Measurements from ENCODE around the gene OGN. TPM values are rescaled to one million over a fixed set of nuclear protein-coding genes. Genes with fewer than 3 reads are reported as not detected.

OGN gene
- 0.36 and 0.88 TPM in 2 replicates for total RNA-seq

- no peak for TF ChIP-seq CTCF (IDR thresholded peaks at IDR 0.05; ENCODE audit: extremely low read depth, low read depth, low read length)
- Histone ChIP-seq H3K79me2 (ENCODE audit: insufficient read depth, low read length) (no peaks in the 10 kb centered on the region), H3K27me3 (ENCODE audit: insufficient read depth, low read length) (no peaks in the 10 kb centered on the region), H3K27ac (ENCODE audit: low read depth, low read length) (no peak within 1 kb of the TSS), H4K20me1 (ENCODE audit: insufficient read depth, low read length) (no peaks in the 10 kb centered on the region), H2AFZ (ENCODE audit: low read length) (peak within 1 kb of the TSS; percentile 40), H3K4me2 (ENCODE audit: insufficient read depth, low read length) (no peak within 1 kb of the TSS), H3K36me3 (ENCODE audit: insufficient read depth, low read length) (no peaks in the 10 kb centered on the region), H3K4me1 (ENCODE audit: insufficient read depth, low read length) (peaks cover 4% of the 10 kb centered on the region), H3K9me3 (ENCODE audit: low read depth, low read length) (no peaks in the 10 kb centered on the region), H3K4me3 (ENCODE audit: insufficient read depth, low read length) (no peak within 1 kb of the TSS)
- DNase-seq (ENCODE audit: insufficient read length, low spot score, missing footprints), result no peak
Observed at GRCh38 chr9:92404042-92404836, at the start of gene OGN. OGN (minus strand) TSS chr9:92404578; CDS start chr9:92403407, 1,171 bp downstream.

GRCh38 chr9:92446536-92446935, 42.2 kb upstream of the OGN start:
- TF ChIP-seq CTCF (IDR thresholded peaks at IDR 0.05; ENCODE audit: extremely low read depth, low read depth, low read length), result no peak
- Histone ChIP-seq H2AFZ (ENCODE audit: low read length) (no peak overlapping the region), H3K9me3 (ENCODE audit: low read depth, low read length) (no peaks in the 10 kb centered on the region), H3K36me3 (ENCODE audit: insufficient read depth, low read length) (no peaks in the 10 kb centered on the region), H3K27me3 (ENCODE audit: insufficient read depth, low read length) (no peaks in the 10 kb centered on the region), H4K20me1 (ENCODE audit: insufficient read depth, low read length) (no peaks in the 10 kb centered on the region), H3K4me2 (ENCODE audit: insufficient read depth, low read length) (no peak overlapping the region), H3K4me3 (ENCODE audit: insufficient read depth, low read length) (no peak overlapping the region), H3K79me2 (ENCODE audit: insufficient read depth, low read length) (no peaks in the 10 kb centered on the region), H3K4me1 (ENCODE audit: insufficient read depth, low read length) (peaks cover 6% of the 10 kb centered on the region), H3K27ac (ENCODE audit: low read depth, low read length) (no peak overlapping the region)
- peak; percentile 41 for DNase-seq (ENCODE audit: insufficient read length, low spot score, missing footprints)

- Histone ChIP-seq H2AFZ (ENCODE audit: low read length) (no peak overlapping the region), H3K36me3 (ENCODE audit: insufficient read depth, low read length) (no peaks in the 10 kb centered on the region), H3K79me2 (ENCODE audit: insufficient read depth, low read length) (no peaks in the 10 kb centered on the region), H4K20me1 (ENCODE audit: insufficient read depth, low read length) (no peaks in the 10 kb centered on the region), H3K27me3 (ENCODE audit: insufficient read depth, low read length) (no peaks in the 10 kb centered on the region), H3K4me2 (ENCODE audit: insufficient read depth, low read length) (no peak overlapping the region), H3K9me3 (ENCODE audit: low read depth, low read length) (no peaks in the 10 kb centered on the region), H3K27ac (ENCODE audit: low read depth, low read length) (no peak overlapping the region), H3K4me1 (ENCODE audit: insufficient read depth, low read length) (peaks cover 6% of the 10 kb centered on the region), H3K4me3 (ENCODE audit: insufficient read depth, low read length) (no peak overlapping the region)
- DNase-seq (ENCODE audit: insufficient read length, low spot score, missing footprints), result no peak
- TF ChIP-seq CTCF (IDR thresholded peaks at IDR 0.05; ENCODE audit: extremely low read depth, low read depth, low read length), result no peak
Observed at GRCh38 chr9:92444841-92445240, 40.5 kb upstream of the OGN start.

GRCh38 chr9:92440751-92441046, 36.3 kb upstream of the OGN start:
- Histone ChIP-seq H3K27me3 (ENCODE audit: insufficient read depth, low read length) (no peaks in the 10 kb centered on the region), H3K9me3 (ENCODE audit: low read depth, low read length) (no peaks in the 10 kb centered on the region), H2AFZ (ENCODE audit: low read length) (no peak overlapping the region), H3K79me2 (ENCODE audit: insufficient read depth, low read length) (no peaks in the 10 kb centered on the region), H3K4me1 (ENCODE audit: insufficient read depth, low read length) (peaks cover 6% of the 10 kb centered on the region), H3K27ac (ENCODE audit: low read depth, low read length) (no peak overlapping the region), H3K36me3 (ENCODE audit: insufficient read depth, low read length) (no peaks in the 10 kb centered on the region), H3K4me3 (ENCODE audit: insufficient read depth, low read length) (no peak overlapping the region), H4K20me1 (ENCODE audit: insufficient read depth, low read length) (no peaks in the 10 kb centered on the region), H3K4me2 (ENCODE audit: insufficient read depth, low read length) (no peak overlapping the region)
- no peak for TF ChIP-seq CTCF (IDR thresholded peaks at IDR 0.05; ENCODE audit: extremely low read depth, low read depth, low read length)
- DNase-seq (ENCODE audit: insufficient read length, low spot score, missing footprints), result no peak

Data from osteoblast (primary cell).